ENCODE results near the gene HOMEZ.
"Not testable (repeated sequence)": the region's sequence is repeated elsewhere in the genome, so short reads cannot be mapped to it uniquely, and the experiment has no call there.

Gene HOMEZ

DNA sequence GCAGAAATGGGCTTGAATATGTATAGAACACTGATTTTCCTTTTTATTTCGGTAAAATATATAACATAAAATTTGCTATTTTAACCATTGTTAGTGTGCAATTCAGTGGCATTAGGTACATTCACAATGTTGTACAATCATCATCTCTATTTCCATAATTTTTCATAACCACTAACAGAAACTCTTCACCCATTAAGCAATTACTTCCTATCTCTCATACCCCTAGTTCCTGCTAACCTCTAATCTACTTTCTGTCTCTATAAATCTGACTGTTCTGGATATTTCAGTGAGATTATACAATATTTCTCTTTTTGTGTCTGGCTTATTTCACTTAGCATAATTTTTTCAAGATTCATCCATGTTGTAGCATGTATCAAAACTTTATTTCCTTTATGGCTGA is 57.1 kb downstream of the HOMEZ start:
- no peak for DNase-seq
- H3K4me3 ChIP-seq (ENCODE audit: low read depth, low read length) = no peak overlapping the region
- peaks cover 3% of the 10 kb centered on the region for H3K9me3 ChIP-seq (ENCODE audit: severe bottlenecking)
- TF ChIP-seq, protein P1, sequence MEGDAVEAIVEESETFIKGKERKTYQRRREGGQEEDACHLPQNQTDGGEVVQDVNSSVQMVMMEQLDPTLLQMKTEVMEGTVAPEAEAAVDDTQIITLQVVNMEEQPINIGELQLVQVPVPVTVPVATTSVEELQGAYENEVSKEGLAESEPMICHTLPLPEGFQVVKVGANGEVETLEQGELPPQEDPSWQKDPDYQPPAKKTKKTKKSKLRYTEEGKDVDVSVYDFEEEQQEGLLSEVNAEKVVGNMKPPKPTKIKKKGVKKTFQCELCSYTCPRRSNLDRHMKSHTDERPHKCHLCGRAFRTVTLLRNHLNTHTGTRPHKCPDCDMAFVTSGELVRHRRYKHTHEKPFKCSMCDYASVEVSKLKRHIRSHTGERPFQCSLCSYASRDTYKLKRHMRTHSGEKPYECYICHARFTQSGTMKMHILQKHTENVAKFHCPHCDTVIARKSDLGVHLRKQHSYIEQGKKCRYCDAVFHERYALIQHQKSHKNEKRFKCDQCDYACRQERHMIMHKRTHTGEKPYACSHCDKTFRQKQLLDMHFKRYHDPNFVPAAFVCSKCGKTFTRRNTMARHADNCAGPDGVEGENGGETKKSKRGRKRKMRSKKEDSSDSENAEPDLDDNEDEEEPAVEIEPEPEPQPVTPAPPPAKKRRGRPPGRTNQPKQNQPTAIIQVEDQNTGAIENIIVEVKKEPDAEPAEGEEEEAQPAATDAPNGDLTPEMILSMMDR (IDR thresholded peaks at IDR 0.05; ENCODE audit: low read depth, low read length) = no peak
- H3K27ac ChIP-seq = no peak overlapping the region
- no peaks in the 10 kb centered on the region for H3K27me3 ChIP-seq (ENCODE audit: insufficient read depth, low read depth, severe bottlenecking)
- H3K36me3 ChIP-seq = no peaks in the 10 kb centered on the region

- DNase-seq = no peak
- no peak overlapping the region for H3K27ac ChIP-seq
- TF ChIP-seq, protein P1 (IDR thresholded peaks at IDR 0.05; ENCODE audit: low read depth, low read length) = no peak
- no peaks in the 10 kb centered on the region for H3K27me3 ChIP-seq (ENCODE audit: insufficient read depth, low read depth, severe bottlenecking)
- H3K9me3 ChIP-seq (ENCODE audit: severe bottlenecking) = peaks cover 3% of the 10 kb centered on the region
- no peak overlapping the region for H3K4me3 ChIP-seq (ENCODE audit: low read depth, low read length)
- no peaks in the 10 kb centered on the region for H3K36me3 ChIP-seq
These were observed 58.4 kb downstream of the HOMEZ start for GRCh38 chr14:23227566-23227965.

DNA sequence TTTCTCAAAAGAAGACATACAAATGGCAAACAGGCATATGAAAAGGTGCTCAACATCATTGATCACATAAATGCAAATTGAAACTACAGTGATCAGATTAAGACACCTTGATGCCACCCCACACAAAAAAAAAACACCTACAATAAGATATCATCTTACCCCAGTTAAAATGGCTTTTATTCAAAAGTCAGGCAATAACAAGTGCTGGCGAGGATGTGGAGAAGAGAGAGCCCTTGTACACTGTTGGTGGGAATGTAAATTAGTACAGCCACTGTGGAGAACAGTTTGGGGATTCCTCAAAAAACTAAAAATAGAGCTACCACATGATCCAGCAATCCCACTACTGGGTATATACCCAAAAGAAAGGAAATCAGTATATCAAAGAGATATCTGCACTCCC is 61.0 kb downstream of the HOMEZ start:
- H3K27ac ChIP-seq; DNase-seq; H3K4me3 ChIP-seq (ENCODE audit: low read depth, low read length); H3K9me3 ChIP-seq (ENCODE audit: severe bottlenecking); H3K27me3 ChIP-seq (ENCODE audit: insufficient read depth, low read depth, severe bottlenecking); H3K36me3 ChIP-seq: not testable (repeated sequence)
